Stimulated activated CD4-positive, alpha-beta T cell treated with anti-CD3 and anti-CD28 coated beads, Interleukin-2, amount 100 ng/mL, for 24 hours (primary cell): ENCODE results near the gene TRIM41.
"Not testable (repeated sequence)": the region's sequence is repeated elsewhere in the genome, so short reads cannot be mapped to it uniquely, and the experiment has no call there.

Experiments
- DNase-seq, 2 donors: peaks; one replicate each; pipeline ENCODE4 v3.0.0-alpha.2; 2020

Gene TRIM41

DNA sequence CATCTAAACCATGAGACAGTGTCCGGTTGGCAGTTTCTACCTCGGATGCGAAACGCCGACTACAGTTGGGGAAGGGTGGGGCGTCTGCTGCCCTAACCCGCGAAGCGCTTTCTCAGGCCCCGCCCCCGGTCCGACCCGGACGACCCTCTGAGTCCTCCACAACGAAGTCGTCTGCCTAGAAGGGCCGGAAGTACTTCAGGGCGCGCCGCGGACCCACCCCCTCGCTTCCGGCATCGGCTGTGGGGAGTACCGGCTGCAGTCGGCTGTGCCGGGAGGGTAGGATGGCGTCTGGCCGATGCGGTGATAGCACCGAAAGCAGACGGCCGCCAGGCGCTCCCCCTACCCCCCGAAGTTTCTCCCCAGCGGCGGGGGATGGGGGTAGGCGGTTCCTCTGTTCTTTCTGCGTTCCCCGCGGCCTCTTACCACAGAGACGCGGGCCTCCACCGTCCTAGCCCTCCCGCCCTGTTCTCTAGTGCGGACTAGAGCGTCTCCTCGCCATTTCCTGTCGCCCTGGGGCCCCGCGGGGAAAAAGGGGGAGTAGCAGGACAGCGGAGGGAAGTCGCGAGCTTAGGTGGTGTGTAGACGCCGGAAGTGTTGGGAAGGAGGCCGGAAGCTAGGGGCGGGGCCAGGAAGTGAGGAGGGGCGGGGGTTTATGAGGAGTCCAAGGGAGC, at the start of gene TRIM41:
TRIM41 (plus strand) TSS at position 224 of the 671 bp plus-strand sequence. CDS start 719 bp downstream, outside the sequence.
- DNase-seq, result peak; percentile 98

DNA sequence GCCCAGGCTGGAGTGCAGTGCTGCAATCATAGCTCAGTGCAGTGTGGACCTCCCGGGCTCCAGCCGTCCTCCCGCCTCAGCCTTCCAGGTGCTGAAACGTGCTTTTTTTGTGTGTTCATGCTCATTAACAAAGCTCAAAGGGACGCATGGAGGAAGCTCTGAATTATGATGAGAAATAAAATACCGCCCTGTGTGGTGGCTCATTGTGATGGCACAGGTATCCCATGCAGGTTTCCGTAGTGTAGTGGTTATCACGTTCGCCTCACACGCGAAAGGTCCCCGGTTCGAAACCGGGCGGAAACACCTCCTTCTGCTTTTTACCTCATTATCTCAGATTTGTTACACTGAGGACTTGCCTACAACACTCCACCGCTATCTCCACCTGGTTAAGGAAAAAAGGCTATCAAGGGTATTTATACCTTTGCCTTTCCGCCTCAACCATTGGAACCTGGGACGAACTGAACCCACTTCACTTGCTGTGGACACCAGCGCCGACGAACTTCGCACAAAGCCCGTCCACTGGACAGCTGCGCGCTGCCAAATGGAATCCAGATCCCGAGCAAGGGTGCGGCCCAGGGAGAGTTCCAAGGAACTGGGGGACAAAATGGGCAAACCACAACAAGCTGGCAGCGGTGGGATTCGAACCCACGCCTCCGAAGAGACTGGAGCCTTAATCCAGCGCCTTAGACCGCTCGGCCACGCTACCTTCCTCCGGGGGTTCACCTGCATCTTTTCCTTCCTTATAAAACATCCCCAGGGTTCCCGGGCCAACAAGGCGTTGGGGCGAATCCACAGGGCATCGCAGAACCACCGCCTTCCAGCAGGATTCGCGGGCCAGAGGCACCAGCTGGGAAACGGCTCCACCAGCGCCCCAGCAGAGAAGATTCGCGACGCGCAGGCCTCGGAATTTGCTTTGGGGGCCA, 49.4 kb upstream of the TRIM41 start:
- peak; percentile 75 to 86 for DNase-seq

DNA sequence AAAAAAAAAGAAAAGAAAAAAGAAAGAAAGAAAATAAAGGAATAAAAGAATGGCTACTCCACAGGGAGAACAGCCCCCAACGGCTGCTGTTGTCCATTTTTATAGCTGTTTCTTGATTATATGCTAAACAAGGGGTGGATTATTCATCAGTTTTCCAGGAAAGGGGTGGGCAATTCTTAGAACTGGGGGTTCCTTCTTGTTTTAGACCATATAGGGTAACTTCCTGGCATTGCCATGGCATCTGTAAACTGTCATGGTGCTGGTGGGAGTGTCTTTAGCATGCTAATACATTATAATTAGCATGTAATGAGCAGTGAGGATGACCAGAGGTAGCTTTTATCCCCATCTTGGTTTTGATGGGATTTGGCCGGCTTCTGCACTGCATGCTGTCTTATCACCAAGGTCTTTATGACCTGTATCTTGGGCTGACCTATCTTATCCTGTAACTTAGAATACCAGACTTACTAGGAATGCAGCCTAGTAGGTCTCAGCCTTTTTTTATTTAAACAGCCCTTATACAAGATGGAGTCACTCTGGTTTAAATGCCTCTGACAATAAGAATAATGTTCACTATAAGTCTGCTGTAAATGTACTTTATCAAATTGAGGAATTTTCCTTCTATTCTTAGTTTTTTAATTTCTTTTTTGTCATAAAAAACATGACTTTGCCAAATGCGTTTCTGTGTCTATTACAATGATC, 46.7 kb upstream of the TRIM41 start:
- DNase-seq, result no peak

DNA sequence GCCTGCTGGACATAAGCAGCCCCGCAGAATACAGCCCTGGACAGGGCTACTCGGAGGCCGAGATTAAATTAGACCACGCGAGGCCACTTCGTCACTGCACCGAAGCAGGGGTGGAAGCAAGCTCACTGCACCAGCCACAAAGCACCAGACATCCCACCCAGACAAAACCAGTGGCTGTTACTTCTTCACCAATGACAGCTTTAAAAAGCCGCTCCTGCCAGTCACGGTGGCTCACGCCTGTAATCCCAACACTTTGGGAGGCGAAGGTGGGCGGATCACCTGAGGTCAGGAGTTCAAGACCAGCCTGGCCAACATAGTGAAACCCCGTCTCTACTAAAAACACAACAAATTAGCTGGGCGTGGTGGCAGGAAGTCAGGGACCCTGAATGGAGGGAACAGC, 45.5 kb upstream of the TRIM41 start:
- DNase-seq, result not testable (repeated sequence)

DNA sequence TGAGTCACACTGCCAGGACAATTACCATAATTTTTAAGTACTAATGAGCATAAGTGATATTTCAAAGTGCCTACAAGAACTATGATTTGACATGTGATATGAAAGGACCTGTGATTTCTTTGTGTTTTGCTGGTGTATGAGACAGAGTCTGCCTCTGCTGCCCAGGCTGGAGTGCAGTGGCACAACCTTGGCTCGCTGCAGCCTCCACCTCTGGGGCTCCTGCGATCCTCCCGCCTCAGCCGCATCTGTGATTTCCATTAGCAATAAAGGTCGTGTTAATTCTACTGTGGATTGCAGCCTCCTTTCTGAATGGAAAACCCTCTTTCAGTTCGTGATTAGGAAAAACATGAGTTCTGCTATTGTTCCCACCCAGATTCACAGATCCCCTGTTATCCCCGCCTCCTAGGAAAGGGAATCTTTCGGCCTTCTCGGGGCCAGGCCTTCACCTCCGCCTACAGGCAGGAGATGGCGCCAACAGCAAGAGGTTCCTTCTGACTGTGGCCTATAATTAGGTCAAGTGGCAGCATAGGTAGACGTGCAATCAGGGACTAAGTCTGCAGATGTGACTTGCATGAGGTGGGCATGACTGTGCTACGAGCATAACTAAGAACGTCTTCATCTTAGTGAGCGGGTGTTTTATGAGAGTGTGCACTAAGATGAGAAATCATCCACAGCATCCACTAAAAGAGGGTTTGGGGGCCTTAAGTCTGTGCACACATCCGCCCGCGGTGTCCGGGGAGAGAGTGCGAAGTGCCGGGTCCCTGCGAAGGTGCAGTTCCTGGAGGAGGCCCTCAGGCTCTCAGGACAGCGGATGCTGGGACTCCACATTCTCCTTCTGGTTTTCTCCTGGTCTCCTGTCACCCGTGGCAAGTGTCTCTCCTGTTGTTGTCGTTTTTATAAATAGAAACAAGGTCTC, 41.2 kb upstream of the TRIM41 start:
- DNase-seq, result peak; percentile 54 to 58

DNA sequence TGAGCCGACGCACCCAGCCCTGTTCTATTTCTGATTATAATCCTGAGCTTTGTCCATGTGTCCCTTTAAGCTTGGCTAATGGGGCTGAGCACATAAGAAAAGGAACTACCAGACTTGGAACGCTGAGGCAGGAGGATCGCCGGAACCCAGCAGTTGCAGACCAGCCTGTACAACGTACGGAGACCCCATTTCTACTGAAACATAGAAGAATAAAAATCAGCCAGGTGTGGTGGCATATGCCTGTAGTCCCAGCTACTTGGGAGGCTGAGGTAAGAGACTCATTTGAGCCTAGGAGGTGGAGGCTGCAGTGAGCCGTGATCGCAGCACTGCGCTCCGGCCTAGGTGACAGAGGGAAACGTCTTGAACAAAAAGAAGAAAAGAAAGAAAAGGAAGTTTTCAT, 40.4 kb upstream of the TRIM41 start:
- DNase-seq, result no peak

DNA sequence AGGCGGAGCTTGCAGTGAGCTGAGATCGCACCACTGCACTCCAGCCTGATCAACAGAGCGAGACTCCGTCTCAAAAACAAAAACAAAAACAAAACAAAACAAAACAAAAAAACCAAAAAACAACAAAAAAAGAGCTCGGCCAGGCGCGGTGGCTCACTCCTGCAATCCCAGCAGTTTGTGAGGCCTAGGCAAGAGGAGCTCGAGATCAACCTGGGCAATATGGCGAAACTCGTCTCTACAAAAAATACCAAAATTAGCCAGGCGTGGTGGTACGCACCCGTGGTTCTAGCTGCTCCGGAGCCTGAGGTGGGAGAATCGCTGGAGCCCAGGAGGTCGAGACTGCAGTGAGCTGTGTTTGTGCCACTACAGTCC, 38.2 kb upstream of the TRIM41 start:
- DNase-seq, result no peak

DNA sequence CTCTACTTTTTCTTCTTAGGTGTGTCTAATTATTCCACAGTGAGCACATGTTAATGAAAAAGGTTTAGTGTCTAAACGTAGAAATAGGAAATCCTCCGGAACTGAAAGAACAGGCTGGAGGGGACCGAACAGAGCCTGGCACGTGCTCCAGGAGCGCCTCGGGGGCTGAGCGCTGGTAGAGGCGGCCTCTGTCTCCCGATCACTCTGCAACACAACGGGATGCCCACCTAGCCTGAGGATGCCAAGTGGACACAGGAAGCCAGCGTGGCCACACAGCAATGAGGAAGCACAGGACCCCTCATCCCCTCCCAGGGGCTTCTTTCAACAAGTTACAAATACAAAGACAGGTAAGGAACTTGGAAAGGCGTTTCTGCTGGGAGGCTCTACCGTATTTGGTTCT, 37.5 kb upstream of the TRIM41 start:
- no peak for DNase-seq

DNA sequence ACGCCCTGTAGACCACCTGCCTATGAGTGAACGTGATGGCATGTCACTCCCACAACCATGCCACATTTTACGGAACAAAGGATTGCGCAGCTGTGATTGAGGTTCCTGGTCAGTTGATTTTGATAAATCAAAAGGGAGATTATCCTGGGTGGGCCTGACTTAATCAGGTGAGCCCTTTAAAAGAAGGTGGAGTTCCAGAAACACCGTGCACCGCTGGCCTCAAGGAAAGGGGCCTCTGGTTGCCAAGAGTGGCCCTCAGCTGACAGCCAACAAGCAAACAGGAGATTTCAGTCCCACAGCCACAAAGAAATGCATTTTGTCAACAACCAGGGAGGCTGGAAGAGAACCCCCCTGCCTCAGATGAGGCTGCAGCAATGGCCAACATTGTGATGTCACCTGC, 37.1 kb upstream of the TRIM41 start:
- DNase-seq, result no peak

DNA sequence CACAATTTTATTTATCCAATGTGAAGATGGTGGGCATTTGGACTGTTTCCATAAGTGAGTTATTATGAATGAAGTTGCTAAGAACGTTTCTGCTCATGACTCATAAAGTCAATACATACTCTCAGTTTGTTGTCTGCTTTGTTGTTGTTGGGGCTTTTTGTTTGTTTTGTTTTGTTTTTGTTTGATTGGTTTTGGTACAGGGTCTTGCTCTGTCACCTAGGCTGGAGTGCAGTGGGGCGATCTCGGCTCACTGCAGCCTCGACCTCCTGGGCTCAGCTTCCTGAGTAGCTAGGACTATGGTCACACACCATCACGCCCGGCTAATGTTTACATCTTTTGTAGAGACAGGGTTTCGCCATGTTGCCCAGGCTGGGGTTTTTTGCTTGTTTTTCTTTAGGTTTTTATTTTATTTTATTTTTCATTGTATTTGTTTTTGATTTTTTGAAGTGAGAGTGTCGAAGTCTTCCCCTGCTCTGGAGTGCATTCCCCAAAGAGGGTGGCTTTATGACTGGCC, 36.0 kb upstream of the TRIM41 start:
- DNase-seq, result no peak

DNA sequence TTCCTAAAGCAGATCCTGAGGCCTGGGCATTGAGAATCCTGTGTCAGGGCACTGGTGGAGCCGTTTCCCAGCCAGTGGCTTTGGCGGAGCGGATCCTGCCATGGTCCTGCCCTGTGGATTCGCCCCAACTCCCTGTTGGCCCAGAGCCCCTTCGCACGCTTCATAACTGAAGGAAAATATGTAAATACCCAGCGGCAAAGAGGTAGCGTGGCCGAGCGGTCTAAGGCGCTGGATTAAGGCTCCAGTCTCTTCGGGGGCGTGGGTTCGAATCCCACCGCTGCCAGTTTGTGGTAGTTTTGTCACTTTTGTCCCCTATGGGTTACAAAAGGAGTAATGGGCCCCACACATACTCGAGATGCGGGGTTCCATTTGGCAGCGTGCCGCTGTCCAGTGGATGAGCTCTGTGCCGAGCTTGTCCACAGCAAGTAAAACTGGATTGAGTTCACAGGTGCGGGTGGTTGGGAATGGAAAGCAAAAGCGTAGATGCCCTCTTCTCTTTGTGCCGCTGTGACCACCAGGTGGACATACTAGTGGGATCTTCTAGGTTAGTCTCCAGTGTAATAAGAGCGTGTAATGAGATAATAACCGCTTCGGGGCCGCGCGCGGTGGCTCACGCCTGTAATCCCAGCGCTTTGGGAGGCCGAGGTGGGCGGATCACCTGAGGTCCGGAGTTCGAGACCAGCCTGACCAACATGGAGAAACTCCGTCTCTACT, 35.4 kb upstream of the TRIM41 start:
- DNase-seq, result peak; percentile 70 to 88

DNA sequence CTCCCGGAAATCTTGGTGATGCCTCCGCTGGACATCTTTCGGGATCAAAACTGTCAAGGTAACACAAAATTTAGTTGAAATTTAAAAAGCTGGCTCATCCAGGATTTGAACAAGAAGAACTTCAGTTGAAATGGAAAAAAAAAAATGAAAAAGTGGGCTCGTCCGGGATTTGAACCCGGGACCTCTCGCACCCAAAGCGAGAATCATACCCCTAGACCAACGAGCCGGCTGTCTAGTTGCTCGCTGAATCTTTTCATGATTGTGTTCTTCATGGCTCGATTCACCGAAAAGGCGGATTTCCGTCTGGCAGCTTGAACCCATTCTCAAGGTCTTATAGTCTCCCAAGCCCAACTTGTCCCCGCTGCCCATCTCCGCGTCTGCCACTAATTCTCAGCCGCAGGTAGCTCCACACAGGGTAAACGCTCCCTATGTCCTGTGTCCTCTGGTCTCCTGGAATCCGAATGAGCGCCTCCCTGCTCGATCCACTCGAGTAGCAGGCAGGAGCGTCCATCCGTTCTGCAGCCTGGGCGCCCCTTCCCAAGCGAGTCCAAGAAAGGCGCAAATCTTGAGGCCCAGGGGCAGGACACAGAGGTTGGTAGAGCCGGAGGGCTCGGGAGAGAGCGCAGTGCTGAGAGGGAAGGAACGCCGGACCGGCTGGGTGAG, 34.2 kb upstream of the TRIM41 start:
- DNase-seq, result peak; percentile 83 to 84

DNA sequence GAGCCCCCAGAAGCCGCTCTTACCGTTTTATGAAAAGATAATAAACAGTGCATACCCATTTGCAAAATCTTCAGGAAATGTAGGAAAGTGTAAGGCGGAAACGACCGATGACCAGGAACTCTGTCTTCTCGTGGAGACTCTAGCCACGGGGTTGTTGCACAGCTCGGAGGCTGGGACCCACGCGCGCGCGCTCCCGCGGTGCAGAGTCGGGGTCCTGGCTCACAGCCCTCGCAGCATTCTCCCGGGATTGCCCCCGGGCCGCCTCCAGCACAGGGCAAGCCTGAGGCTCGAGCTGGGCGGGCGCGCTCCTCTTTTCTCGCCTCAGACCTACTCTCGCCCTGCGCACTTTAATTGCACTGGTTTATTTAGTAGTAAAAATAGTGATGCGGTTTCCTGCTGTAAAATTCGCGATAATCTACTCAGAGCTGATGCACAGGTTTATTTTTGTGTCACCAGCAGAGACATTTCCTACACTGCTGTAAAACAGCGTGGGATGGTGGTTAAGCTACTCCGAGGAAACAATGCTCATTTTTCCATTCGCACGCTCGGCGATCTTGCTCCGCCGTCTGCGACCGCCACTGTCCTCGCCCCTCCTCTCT, 33.6 kb upstream of the TRIM41 start:
- peak; percentile 67 to 69 for DNase-seq

DNA sequence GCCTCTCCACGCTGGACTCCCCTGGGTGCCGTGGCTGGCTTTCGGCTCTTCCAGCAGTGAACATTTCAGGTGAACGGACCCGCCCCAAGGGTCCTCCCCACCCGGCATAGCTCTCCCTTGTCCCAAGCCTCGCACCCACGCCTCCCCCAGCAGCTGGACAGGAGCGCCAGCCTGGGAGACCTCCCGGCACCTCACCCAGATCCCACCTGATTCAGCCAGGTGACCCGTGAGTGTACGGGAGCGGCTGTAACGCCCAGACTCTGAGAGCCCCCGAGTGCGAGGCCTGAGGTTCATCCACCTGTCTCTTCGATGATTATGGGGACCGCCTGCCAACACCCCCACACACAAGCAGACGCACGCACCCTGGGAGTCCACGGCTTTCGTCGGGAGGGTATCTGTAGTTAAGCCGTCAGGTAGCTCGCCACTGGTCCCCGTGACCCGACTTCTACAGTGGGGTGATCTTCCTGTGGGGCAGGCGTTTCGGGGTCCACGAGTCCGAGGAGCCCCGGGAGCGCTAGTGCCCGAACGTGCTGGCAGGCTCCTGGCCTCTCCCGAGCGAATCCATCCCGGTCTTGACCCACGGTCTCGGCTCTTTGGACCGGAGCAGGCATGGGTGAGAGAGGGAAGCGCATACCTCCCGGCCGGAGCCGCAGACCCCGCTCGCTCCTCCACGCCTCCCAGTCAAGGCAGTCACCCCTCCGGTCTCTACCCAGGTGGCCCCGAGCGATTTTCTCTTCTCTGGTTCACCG, 32.9 kb upstream of the TRIM41 start:
- peak; percentile 54 to 57 for DNase-seq

DNA sequence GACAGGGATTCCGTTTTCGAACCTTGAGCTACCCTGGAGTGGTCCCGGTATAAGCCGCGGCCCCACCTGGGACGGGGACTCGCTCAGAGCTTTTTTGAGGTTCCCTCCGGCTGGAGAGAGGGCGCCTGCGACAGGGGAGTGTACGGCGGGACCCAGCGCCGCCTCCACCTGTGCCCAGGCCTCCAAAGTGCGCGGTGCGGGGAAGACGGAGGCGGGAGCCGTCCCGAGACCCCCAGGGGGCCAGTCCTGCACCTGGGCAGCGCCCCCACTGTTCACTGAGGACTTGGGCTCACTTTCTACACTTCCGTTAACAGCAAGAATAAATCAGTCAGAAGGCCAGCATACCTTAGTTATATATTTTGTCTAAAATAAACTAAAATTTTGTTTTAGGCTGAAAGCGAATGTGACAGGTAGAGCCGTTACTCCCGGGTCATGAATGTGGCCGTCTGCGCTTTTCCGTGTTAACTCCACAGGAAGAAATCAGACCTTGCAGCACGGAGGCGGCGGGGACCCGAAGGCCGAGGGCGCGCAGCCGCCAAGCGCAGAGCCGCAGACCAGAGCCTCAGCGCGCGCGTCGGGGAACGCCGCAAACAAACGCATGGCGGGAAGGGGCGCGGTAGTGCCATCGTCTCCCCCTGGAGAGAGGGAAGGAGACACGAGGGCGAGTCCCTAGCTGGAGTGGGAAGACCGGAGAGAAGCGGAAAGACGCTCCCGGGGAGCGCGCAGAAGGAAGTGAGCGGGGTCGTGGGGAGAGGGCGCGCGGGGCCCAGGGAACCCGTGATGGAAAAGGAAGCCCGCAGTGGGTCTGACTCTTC, 32.2 kb upstream of the TRIM41 start:
- DNase-seq, result peak; percentile 62 to 66

DNA sequence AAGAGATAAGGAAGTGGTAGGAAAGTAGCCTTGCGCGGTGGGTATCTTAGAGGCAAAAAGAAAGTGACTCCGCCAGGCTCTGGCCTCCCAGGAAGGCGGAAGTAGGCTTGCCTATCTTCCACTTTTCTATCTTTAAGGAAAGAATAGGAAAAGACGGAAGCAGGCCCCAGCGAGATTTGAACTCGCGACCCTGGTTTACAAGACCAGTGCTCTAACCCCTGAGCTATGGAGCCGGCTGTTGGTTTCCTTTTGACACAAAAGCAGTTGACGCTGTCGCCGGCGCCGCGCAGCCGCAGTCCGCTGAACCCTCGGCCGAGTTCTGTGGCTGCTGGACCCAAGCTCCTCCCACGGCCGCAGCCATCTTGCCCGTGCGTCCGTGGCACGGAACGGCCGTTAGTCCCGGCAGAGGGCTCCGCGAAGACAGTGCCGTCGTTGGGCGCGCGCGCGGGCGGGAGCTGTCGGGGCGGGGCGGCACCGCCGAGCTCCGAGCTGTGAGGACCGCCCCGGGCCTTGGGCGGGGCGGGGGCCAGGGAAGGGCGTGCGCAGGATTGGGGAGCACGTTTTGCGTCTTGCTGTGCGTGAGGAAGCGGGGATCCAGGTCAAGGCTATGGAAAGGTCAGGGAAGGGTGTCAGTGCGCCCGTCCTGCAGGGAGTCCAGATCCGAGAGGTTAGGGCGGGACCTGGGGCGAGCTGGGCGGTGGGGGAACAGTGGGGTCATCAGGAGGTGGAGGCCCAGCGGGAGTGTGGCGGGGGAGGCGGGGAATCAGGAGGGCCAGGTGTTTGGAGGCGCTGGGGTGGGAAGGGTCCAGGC, 31.4 kb upstream of the TRIM41 start:
- DNase-seq, result peak; percentile 94 to 96

DNA sequence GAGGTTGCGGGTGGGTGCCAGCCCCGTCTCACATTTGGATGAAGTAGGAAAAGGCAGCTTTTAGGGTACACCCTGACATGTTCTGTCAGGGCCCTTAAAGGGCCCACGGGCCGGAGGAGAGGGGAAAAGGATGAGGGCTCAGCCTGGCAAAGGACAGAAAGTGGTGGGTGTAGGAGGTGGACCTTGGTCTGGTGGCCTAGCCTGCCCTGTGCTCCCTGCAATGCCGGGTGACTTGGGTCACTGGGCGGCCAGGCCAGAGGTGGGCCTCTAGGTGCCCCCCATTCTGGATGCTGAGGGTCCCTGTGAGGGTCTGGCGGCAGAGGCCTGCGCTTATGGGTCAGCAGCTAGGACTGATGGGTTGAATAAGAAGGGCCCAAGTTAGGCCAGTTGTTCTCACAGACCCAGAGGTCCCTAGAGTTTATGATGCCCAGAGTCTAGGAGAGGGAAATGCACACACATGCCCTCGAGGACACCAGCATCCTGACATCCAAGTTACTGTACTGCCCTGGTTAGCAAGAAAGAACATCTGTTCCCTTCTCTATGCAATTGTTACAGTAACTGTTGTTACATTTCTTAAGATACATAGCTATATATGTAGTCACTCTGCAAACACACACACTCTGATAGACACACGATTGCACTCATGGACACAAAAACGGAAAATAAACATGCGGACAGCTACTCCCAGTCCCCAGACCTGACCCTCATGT, 30.6 kb upstream of the TRIM41 start:
- no peak for DNase-seq
